ENCODE data around the gene SRP14.

SRP14 gene

GRCh38 chr15:40006646-40007045 is 32.3 kb downstream of the SRP14 start:
- H3K27me3 ChIP-seq = no peaks in the 10 kb centered on the region
- no peaks in the 10 kb centered on the region for H3K9me3 ChIP-seq
- no peak for DNase-seq
- H3K36me3 ChIP-seq = peaks cover 19% of the 10 kb centered on the region
- TF ChIP-seq CTCF (IDR thresholded peaks at IDR 0.05; ENCODE audit: low read depth, low read length) = no peak
- peaks cover 9% of the 10 kb centered on the region for H3K4me1 ChIP-seq
- no peak overlapping the region for H3K4me3 ChIP-seq (ENCODE audit: low read depth, low read length)

GRCh38 chr15:40006003-40006402 is 33.0 kb downstream of the SRP14 start:
- Histone ChIP-seq H3K36me3 (peaks cover 22% of the 10 kb centered on the region), H3K27me3 (no peaks in the 10 kb centered on the region), H3K4me3 (ENCODE audit: low read depth, low read length) (no peak overlapping the region), H3K9me3 (no peaks in the 10 kb centered on the region), H3K4me1 (peaks cover 9% of the 10 kb centered on the region)
- DNase-seq = no peak
- no peak for TF ChIP-seq CTCF (IDR thresholded peaks at IDR 0.05; ENCODE audit: low read depth, low read length)

- Histone ChIP-seq H3K4me1 (no peaks in the 10 kb centered on the region), H3K9me3 (no peaks in the 10 kb centered on the region), H3K36me3 (peaks cover 17% of the 10 kb centered on the region), H3K4me3 (ENCODE audit: low read depth, low read length) (no peak overlapping the region), H3K27me3 (no peaks in the 10 kb centered on the region)
- no peak for TF ChIP-seq CTCF (IDR thresholded peaks at IDR 0.05; ENCODE audit: low read depth, low read length)
- no peak for DNase-seq
Measured at GRCh38 chr15:40003116-40003916, 35.7 kb downstream of the SRP14 start.

GRCh38 chr15:40002295-40002694 is 36.7 kb downstream of the SRP14 start:
- H3K9me3 ChIP-seq = no peaks in the 10 kb centered on the region
- no peak overlapping the region for H3K4me3 ChIP-seq (ENCODE audit: low read depth, low read length)
- DNase-seq = no peak
- H3K36me3 ChIP-seq = peaks cover 10% of the 10 kb centered on the region
- no peak for TF ChIP-seq CTCF (IDR thresholded peaks at IDR 0.05; ENCODE audit: low read depth, low read length)
- H3K4me1 ChIP-seq = no peaks in the 10 kb centered on the region
- H3K27me3 ChIP-seq = no peaks in the 10 kb centered on the region

- no peak overlapping the region for H3K4me3 ChIP-seq (ENCODE audit: low read depth, low read length)
- H3K36me3 ChIP-seq = peaks cover 9% of the 10 kb centered on the region
- DNase-seq = no peak
- no peaks in the 10 kb centered on the region for H3K4me1 ChIP-seq
- TF ChIP-seq CTCF (IDR thresholded peaks at IDR 0.05; ENCODE audit: low read depth, low read length) = no peak
- no peaks in the 10 kb centered on the region for H3K9me3 ChIP-seq
- no peaks in the 10 kb centered on the region for H3K27me3 ChIP-seq
Measured at GRCh38 chr15:39999538-40000200, 39.3 kb downstream of the SRP14 start.

- H3K36me3 ChIP-seq = peaks cover 4% of the 10 kb centered on the region
- no peaks in the 10 kb centered on the region for H3K9me3 ChIP-seq
- DNase-seq = no peak
- no peak for TF ChIP-seq CTCF (IDR thresholded peaks at IDR 0.05; ENCODE audit: low read depth, low read length)
- no peaks in the 10 kb centered on the region for H3K4me1 ChIP-seq
- H3K4me3 ChIP-seq (ENCODE audit: low read depth, low read length) = no peak overlapping the region
- H3K27me3 ChIP-seq = no peaks in the 10 kb centered on the region
Measured at GRCh38 chr15:39998511-39999077, 40.4 kb downstream of the SRP14 start.

Measured in BE2C (cell line).